GM12878 (cell line): ENCODE measurements around the gene PKMYT1. TPM values are rescaled to one million over a fixed set of nuclear protein-coding genes. Genes with fewer than 3 reads are reported as not detected.

ENCODE experiments used
- ATAC-seq: fragments of 200-7000 bp; cut with Tn5 transposase; 3 replicates; pipeline ENCODE4 v1.9.1; 2020; ENCODE audit warnings: mild to moderate bottlenecking, moderate library complexity
- BruUV-seq: library from RNA; stranded (reverse); fragments of 400-500 nt; replicated peaks from 2 replicates; lab custom pipeline; 2021; lab: Mats Ljungman, UMichigan
- CTCF ChIA-PET: fragments of 300-600 bp; sonication (Branson Sonifier 250); formaldehyde crosslinking; extraction: SDS; loops from one replicate; lab custom pipeline; 2021; ENCODE audit warnings: inconsistent platforms; lab: Yijun Ruan, JAX
- POLR2A ChIA-PET: fragments of 350-600 bp; formaldehyde crosslinking; extraction: SDS; loops from one replicate; lab custom pipeline; 2021; ENCODE audit warnings: inconsistent platforms; lab: Charles Lee
- RAD21 ChIA-PET: fragments of 300-600 bp; sonication (Branson Sonifier 250); formaldehyde crosslinking; loops from one replicate; lab custom pipeline; 2023; ENCODE audit warnings: antibody characterized with exemption; ENCODE audit not compliant: unreplicated experiment; lab: Charles Lee
- SMC1A ChIA-PET: fragments of 300-600 bp; sonication (Branson Sonifier 250); formaldehyde crosslinking; loops from one replicate; lab custom pipeline; 2023; ENCODE audit not compliant: unreplicated experiment, uncharacterized antibody; lab: Charles Lee
- DNase-seq: peaks from one replicate; pipeline ENCODE4 v3.0.0-alpha.2; 2011; ENCODE audit warnings: low read depth, low spot score
- FAIRE-seq: peaks from 3 replicates; lab custom pipeline; 2011; peaks lifted over from hg19 to GRCh38; lab: Jason Lieb, UNC
- H2AFZ ChIP-seq: 2 replicates; pipeline ENCODE4 v1.6.0; 2011; ENCODE audit warnings: low read depth, low read length, control low read depth; ENCODE audit not compliant: control insufficient read depth
- H3K27ac ChIP-seq: 2 replicates; pipeline ENCODE4 v1.5.1; 2011; ENCODE audit warnings: control low read depth; ENCODE audit not compliant: control insufficient read depth, insufficient read depth
- H3K27me3 ChIP-seq, 2 experiments: replicated peaks in 1 of 2; 2 replicates each; pipeline versions ENCODE4 v1.6.0 to v1.6.1; 2011; ENCODE audit warnings: low read length in 1 of 2; ENCODE audit not compliant: control insufficient read depth in 2 of 2, insufficient read depth in 2 of 2
- H3K36me3 ChIP-seq, 2 experiments: 2 replicates each; pipeline ENCODE4 v1.5.1; 2011; ENCODE audit warnings: low read length in 1 of 2; ENCODE audit not compliant: control insufficient read depth in 2 of 2, insufficient read depth in 2 of 2
- H3K4me1 ChIP-seq: 2 replicates; pipeline ENCODE4 v1.6.1; 2011; ENCODE audit warnings: mild to moderate bottlenecking, low read length, moderate library complexity, mixed read lengths; ENCODE audit not compliant: control insufficient read depth, insufficient read depth
- H3K4me2 ChIP-seq: 2 replicates; pipeline ENCODE4 v1.6.0; 2011; ENCODE audit warnings: control low read depth; ENCODE audit not compliant: control insufficient read depth, insufficient read depth
- H3K4me3 ChIP-seq: fragments of 200-600 bp; sonication (generic); 2 replicates; pipeline ENCODE4 v1.5.1; 2016
- H3K79me2 ChIP-seq: 2 replicates; pipeline ENCODE4 v1.6.0; 2011; ENCODE audit warnings: low read length; ENCODE audit not compliant: control insufficient read depth, insufficient read depth
- H3K9ac ChIP-seq: 2 replicates; pipeline ENCODE4 v1.8.0; 2011; ENCODE audit warnings: low read length, control low read depth, mixed read lengths; ENCODE audit not compliant: control insufficient read depth, insufficient read depth
- H3K9me3 ChIP-seq: replicated peaks from 3 replicates; pipeline ENCODE4 v1.5.1; 2011; ENCODE audit warnings: mild to moderate bottlenecking, low read length; ENCODE audit not compliant: control insufficient read depth, insufficient read depth
- H4K20me1 ChIP-seq: 2 replicates; pipeline ENCODE4 v1.6.0; 2011; ENCODE audit not compliant: control insufficient read depth, insufficient read depth
- ATF2 ChIP-seq: IDR thresholded peaks from 2 replicates; pipeline ENCODE4 v1.6.1; 2012; ENCODE audit warnings: low read length, inconsistent platforms
- BCL11A ChIP-seq: IDR thresholded peaks from 2 replicates; pipeline ENCODE4 v1.6.1; 2011; ENCODE audit warnings: low read depth, low read length
- CBX3 ChIP-seq: fragments of 200-600 bp; sonication (generic); IDR thresholded peaks from 2 replicates; pipeline ENCODE4 v1.6.1; 2016; ENCODE audit warnings: low read depth, borderline replicate concordance
- FOXK2 ChIP-seq: fragments of 450-650 bp; IDR thresholded peaks from 2 replicates; pipeline ENCODE4 v1.6.1; 2017; ENCODE audit warnings: mild to moderate bottlenecking, moderate library complexity
- HCFC1 ChIP-seq: fragments of 150-350 bp; IDR thresholded peaks from 2 replicates; pipeline ENCODE4 v1.6.1; 2014; ENCODE audit warnings: low read length
- IKZF2 ChIP-seq, 2 experiments: fragments of 450-650 bp; IDR thresholded peaks; 2 replicates each; pipeline ENCODE4 v1.6.1; 2017; ENCODE audit warnings: mild to moderate bottlenecking in 2 of 2, moderate library complexity in 2 of 2
- IRF4 ChIP-seq: IDR thresholded peaks from 2 replicates; pipeline ENCODE4 v1.6.1; 2011; ENCODE audit warnings: low read depth, low read length
- MEF2B ChIP-seq: fragments of 450-650 bp; IDR thresholded peaks from 2 replicates; pipeline ENCODE4 v1.6.1; 2018; ENCODE audit warnings: mild to moderate bottlenecking, moderate library complexity; ENCODE audit not compliant: partially characterized antibody, poor library complexity, severe bottlenecking
- MLLT1 ChIP-seq: fragments of 450-650 bp; IDR thresholded peaks from 2 replicates; pipeline ENCODE4 v1.6.1; 2016; ENCODE audit warnings: mild to moderate bottlenecking
- POLR2AphosphoS5 ChIP-seq: IDR thresholded peaks from 2 replicates; pipeline ENCODE4 v1.6.1; 2011; ENCODE audit warnings: mild to moderate bottlenecking, low read length, inconsistent platforms
- RAD21 ChIP-seq: IDR thresholded peaks from 2 replicates; pipeline ENCODE4 v1.6.1; 2011; ENCODE audit warnings: mild to moderate bottlenecking, low read depth, low read length, moderate library complexity; ENCODE audit not compliant: insufficient read depth
- RBBP5 ChIP-seq: fragments of 200-600 bp; sonication (generic); conservative IDR thresholded peaks from 2 replicates; pipeline ENCODE4 v1.6.1; 2016
- RUNX3 ChIP-seq: IDR thresholded peaks from 2 replicates; pipeline ENCODE4 v1.6.1; 2012; ENCODE audit warnings: low read length, inconsistent platforms
- SREBF1 ChIP-seq: IDR thresholded peaks from 2 replicates; pipeline ENCODE4 v1.6.1; 2012; ENCODE audit warnings: mild to moderate bottlenecking, low read length
- ZBTB4 ChIP-seq: fragments of 450-650 bp; formaldehyde crosslinking; IDR thresholded peaks from 2 replicates; pipeline ENCODE4 v1.4.0; 2022; ENCODE audit warnings: mild to moderate bottlenecking, moderate library complexity
- ZNF207 ChIP-seq: fragments of 450-650 bp; IDR thresholded peaks from 2 replicates; pipeline ENCODE4 v1.6.1; 2014; ENCODE audit warnings: antibody characterized with exemption, mild to moderate bottlenecking, borderline replicate concordance
- WGBS: methylation state at CpG from one replicate; pipeline ENCODE4 v1.1.6; 2016; ENCODE audit warnings: low lambda C conversion rate; ENCODE audit not compliant: insufficient replicate concordance, insufficient coverage; ENCODE audit errors: missing lambda C conversion rate; 5-methylcytosine and 5-hydroxymethylcytosine counted together
- in situ Hi-C: fragments of 300-500 bp; cut with MboI; formaldehyde crosslinking; loops from 9 replicates; pipeline ENCODE4 v1.14.3; 2018; ENCODE audit warnings: mixed read lengths
- intact Hi-C: fragments of 100-400 bp; cut with micrococcal nuclease; formaldehyde crosslinking; loops from one replicate; pipeline ENCODE4 v1.14.2; 2022; ENCODE audit not compliant: unreplicated experiment
- polyA plus RNA-seq, 11 experiments: library from polyadenylated mRNA; depleted of rRNA in 4 of 11; unstranded in 6 of 11; stranded (reverse) in 5 of 11; fragments of >200 nt; fragmentation: Nextera tagmentation in 4 of 11; fragmentation: Illumina TruSeq in 1 of 11; extraction: Ambion mirVana in 4 of 11; extraction: Trizol in 1 of 11; gene quantifications; 1 replicate in 1 of 11; 2 replicates in 10 of 11; pipeline versions ENCODE4 v1.2.1 to v1.2.3, GENCODE V29; 2011 to 2016; ENCODE audit warnings: inconsistent platforms in 2 of 11, missing spikeins in 2 of 11, low read depth in 1 of 11
- total RNA-seq, 4 experiments: library from RNA; depleted of rRNA in 3 of 4; stranded (reverse); fragments of >200 nt in 3 of 4; fragmentation: Illumina TruSeq in 1 of 4; extraction: Trizol in 1 of 4; gene quantifications; 2 replicates each; pipeline versions ENCODE4 v1.2.1 to v1.2.3, GENCODE V29; 2013 to 2021

PKMYT1 gene
- total and polyA plus RNA-seq, 10 of the 15 experiments (the other 5 are each of a cell fraction or from before 2014, with no cell fraction given): 4.6 to 101 (median 29.9) TPM

- TF ChIP-seq MLLT1 (no peak), IRF4 (no peak), ZNF207 (no peak)
Measured at GRCh38 chr16:3012828-3013420, 32.7 kb upstream of the PKMYT1 start, which contains the start of gene CLDN9 (continued).

GRCh38 chr16:3012246-3012645 is 32.0 kb upstream of the PKMYT1 start:
- FAIRE-seq: no peak
- no peak overlapping the region for H3K9ac ChIP-seq
- CTCF ChIA-PET: no interaction called here
- RAD21 ChIA-PET: no interaction called here
- peaks cover 0 to 17% of the 10 kb centered on the region in 2 experiments for H3K27me3 ChIP-seq
- in situ Hi-C loops: no loop called here
- BruUV-seq: no TSS peak
- H3K79me2 ChIP-seq: no peaks in the 10 kb centered on the region
- 23% methylated on average over 14 of the region's 19 CpGs for WGBS
- no peak for DNase-seq
- H4K20me1 ChIP-seq: no peaks in the 10 kb centered on the region
- no peak overlapping the region for H3K4me3 ChIP-seq
- POLR2A ChIA-PET: no interaction called here
- no peak overlapping the region for H2AFZ ChIP-seq
- peaks cover 12% of the 10 kb centered on the region for H3K4me1 ChIP-seq
- H3K27ac ChIP-seq: no peak overlapping the region
- SMC1A ChIA-PET: no interaction called here
- H3K4me2 ChIP-seq: no peak overlapping the region
- no peaks in the 10 kb centered on the region for H3K9me3 ChIP-seq
- no peak for ATAC-seq
- H3K36me3 ChIP-seq: no peaks in the 10 kb centered on the region
- intact Hi-C loops: no loop called here
- TF ChIP-seq POLR2AphosphoS5 (no peak), BCL11A (no peak), HCFC1 (no peak), RBBP5 (no peak), ZBTB4 (CRISPR knock-in tag) (no peak), RAD21 (no peak), FOXK2 (no peak), IKZF2 (IDR thresholded peaks at IDR 0.05) (no peak), MEF2B (no peak), ATF2 (no peak), RUNX3 (no peak), ZNF207 (no peak), CBX3 (no peak), SREBF1 (no peak)
